HG03103 (cell line): ENCODE measurements around the gene MCM10.

ENCODE experiments used
- ATAC-seq: cut with Tn5 transposase; IDR thresholded peaks from one replicate; pipeline ENCODE4 v1.9.1; 2021; ENCODE audit warnings: low read depth; ENCODE audit not compliant: unreplicated experiment

MCM10 gene

GRCh38 chr10:13163859-13164258 is 2.5 kb downstream of the MCM10 start:
- no peak for ATAC-seq

- ATAC-seq: no peak
Measured at GRCh38 chr10:13165177-13165576, 3.8 kb downstream of the MCM10 start.

- no peak for ATAC-seq
Measured at GRCh38 chr10:13167568-13167967, 6.2 kb downstream of the MCM10 start.

GRCh38 chr10:13168781-13169180 is 7.4 kb downstream of the MCM10 start:
- no peak for ATAC-seq

GRCh38 chr10:13173616-13174015 is 12.3 kb downstream of the MCM10 start:
- no peak for ATAC-seq

- no peak for ATAC-seq
Measured at GRCh38 chr10:13180788-13181187, 19.4 kb downstream of the MCM10 start.

- ATAC-seq: no peak
Measured at GRCh38 chr10:13182424-13182823, 21.1 kb downstream of the MCM10 start.

GRCh38 chr10:13183625-13184024 is 22.3 kb downstream of the MCM10 start:
- no peak for ATAC-seq

GRCh38 chr10:13184276-13184675 is 22.9 kb downstream of the MCM10 start:
- no peak for ATAC-seq

- ATAC-seq: no peak
Measured at GRCh38 chr10:13184730-13185514, 23.6 kb downstream of the MCM10 start.

- ATAC-seq: no peak
Measured at GRCh38 chr10:13187135-13187534, 25.8 kb downstream of the MCM10 start.

GRCh38 chr10:13188593-13188992 is 27.2 kb downstream of the MCM10 start:
- ATAC-seq: no peak

- ATAC-seq: no peak
Measured at GRCh38 chr10:13189961-13190360, 28.6 kb downstream of the MCM10 start.

GRCh38 chr10:13190816-13191215 is 29.5 kb downstream of the MCM10 start:
- ATAC-seq: no peak

GRCh38 chr10:13191362-13191761 is 30.0 kb downstream of the MCM10 start:
- ATAC-seq: no peak

- no peak for ATAC-seq
Measured at GRCh38 chr10:13193637-13194036, 32.3 kb downstream of the MCM10 start.

- no peak for ATAC-seq
Measured at GRCh38 chr10:13195016-13195415, 33.7 kb downstream of the MCM10 start.

GRCh38 chr10:13201132-13201531 is 39.8 kb downstream of the MCM10 start:
- ATAC-seq: no peak

- ATAC-seq: no peak
Measured at GRCh38 chr10:13206091-13206490, 44.7 kb downstream of the MCM10 start.

GRCh38 chr10:13206546-13207443 is 45.4 kb downstream of the MCM10 start:
- no peak for ATAC-seq

GRCh38 chr10:13213163-13213562 is 51.8 kb downstream of the MCM10 start:
- ATAC-seq: no peak

- ATAC-seq: no peak
Measured at GRCh38 chr10:13218878-13219277, 57.5 kb downstream of the MCM10 start.
